ENCODE measurements around the gene NTMT1.

NTMT1 gene

DNA sequence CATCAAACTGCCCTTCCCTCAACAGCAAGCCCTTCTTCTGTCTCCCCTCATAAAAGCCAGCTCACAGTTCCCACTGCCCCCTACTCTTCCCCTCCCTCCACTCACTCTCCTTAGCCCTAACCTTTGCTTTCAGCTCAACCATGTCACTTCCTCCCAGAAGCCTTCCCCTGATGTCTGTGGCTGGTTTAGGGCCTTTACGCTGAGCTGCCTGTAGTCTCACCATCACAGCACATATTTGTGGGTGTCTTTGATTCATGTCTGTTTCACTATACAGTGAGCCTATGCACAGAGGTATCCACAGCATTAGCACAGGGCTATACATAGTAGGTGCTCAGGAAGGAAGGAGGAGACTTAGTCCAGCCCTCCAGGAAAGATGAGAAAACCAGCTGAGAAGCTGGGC, 39.7 kb upstream of the NTMT1 start:
- DNase-seq (ENCODE audit: low read depth in 1 of 2, low spot score in 1 of 2), result no peak
- H3K4me3 ChIP-seq (replicated peaks; ENCODE audit: insufficient read depth, low read length), result no peak overlapping the region
- TF ChIP-seq SPI1 (IDR thresholded peaks at IDR 0.05; ENCODE audit: borderline replicate concordance, low read depth) (no peak), GABPA (IDR thresholded peaks at IDR 0.05; ENCODE audit: low read depth) (no peak)
- TF ChIP-seq, protein P1, sequence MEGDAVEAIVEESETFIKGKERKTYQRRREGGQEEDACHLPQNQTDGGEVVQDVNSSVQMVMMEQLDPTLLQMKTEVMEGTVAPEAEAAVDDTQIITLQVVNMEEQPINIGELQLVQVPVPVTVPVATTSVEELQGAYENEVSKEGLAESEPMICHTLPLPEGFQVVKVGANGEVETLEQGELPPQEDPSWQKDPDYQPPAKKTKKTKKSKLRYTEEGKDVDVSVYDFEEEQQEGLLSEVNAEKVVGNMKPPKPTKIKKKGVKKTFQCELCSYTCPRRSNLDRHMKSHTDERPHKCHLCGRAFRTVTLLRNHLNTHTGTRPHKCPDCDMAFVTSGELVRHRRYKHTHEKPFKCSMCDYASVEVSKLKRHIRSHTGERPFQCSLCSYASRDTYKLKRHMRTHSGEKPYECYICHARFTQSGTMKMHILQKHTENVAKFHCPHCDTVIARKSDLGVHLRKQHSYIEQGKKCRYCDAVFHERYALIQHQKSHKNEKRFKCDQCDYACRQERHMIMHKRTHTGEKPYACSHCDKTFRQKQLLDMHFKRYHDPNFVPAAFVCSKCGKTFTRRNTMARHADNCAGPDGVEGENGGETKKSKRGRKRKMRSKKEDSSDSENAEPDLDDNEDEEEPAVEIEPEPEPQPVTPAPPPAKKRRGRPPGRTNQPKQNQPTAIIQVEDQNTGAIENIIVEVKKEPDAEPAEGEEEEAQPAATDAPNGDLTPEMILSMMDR (IDR thresholded peaks at IDR 0.05; ENCODE audit: insufficient read depth, low read length), result no peak
- no peak overlapping the region for H3K27ac ChIP-seq (replicated peaks)
- no peaks in the 10 kb centered on the region for H3K27me3 ChIP-seq (ENCODE audit: insufficient read depth, poor library complexity, severe bottlenecking)

DNA sequence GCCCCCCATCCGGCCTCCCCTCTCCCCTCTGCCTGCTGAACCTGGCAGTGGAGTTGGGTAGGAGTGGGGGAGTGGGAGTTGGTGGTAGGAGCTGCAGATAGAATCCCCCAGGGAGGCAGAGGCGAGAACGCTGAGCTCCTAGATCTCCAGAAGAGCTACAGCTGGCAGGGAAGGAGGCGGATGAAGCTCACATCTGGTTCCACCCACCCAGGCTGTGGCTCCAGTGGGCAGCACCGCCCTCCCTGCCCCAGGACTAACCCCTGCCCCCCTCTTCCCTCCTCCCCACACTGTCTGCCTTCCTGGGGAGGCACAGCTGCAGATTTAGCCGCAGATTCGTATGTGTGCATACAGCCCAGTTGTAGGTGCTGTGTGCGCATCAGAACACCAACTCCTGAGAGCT, 39.3 kb upstream of the NTMT1 start:
- TF ChIP-seq, protein P1 (IDR thresholded peaks at IDR 0.05; ENCODE audit: insufficient read depth, low read length), result no peak
- TF ChIP-seq, protein P2, sequence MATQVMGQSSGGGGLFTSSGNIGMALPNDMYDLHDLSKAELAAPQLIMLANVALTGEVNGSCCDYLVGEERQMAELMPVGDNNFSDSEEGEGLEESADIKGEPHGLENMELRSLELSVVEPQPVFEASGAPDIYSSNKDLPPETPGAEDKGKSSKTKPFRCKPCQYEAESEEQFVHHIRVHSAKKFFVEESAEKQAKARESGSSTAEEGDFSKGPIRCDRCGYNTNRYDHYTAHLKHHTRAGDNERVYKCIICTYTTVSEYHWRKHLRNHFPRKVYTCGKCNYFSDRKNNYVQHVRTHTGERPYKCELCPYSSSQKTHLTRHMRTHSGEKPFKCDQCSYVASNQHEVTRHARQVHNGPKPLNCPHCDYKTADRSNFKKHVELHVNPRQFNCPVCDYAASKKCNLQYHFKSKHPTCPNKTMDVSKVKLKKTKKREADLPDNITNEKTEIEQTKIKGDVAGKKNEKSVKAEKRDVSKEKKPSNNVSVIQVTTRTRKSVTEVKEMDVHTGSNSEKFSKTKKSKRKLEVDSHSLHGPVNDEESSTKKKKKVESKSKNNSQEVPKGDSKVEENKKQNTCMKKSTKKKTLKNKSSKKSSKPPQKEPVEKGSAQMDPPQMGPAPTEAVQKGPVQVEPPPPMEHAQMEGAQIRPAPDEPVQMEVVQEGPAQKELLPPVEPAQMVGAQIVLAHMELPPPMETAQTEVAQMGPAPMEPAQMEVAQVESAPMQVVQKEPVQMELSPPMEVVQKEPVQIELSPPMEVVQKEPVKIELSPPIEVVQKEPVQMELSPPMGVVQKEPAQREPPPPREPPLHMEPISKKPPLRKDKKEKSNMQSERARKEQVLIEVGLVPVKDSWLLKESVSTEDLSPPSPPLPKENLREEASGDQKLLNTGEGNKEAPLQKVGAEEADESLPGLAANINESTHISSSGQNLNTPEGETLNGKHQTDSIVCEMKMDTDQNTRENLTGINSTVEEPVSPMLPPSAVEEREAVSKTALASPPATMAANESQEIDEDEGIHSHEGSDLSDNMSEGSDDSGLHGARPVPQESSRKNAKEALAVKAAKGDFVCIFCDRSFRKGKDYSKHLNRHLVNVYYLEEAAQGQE (IDR thresholded peaks at IDR 0.05; ENCODE audit: insufficient replicate concordance, low read depth), result no peak
- TF ChIP-seq SPI1 (IDR thresholded peaks at IDR 0.05; ENCODE audit: borderline replicate concordance, low read depth) (no peak), GABPA (IDR thresholded peaks at IDR 0.05; ENCODE audit: low read depth) (no peak), POLR2AphosphoS5 (IDR thresholded peaks at IDR 0.05; ENCODE audit: low read depth) (no peak)
- H3K4me3 ChIP-seq (replicated peaks; ENCODE audit: insufficient read depth, low read length), result no peak overlapping the region
- DNase-seq (ENCODE audit: low read depth in 1 of 2, low spot score in 1 of 2), result no peak

DNA sequence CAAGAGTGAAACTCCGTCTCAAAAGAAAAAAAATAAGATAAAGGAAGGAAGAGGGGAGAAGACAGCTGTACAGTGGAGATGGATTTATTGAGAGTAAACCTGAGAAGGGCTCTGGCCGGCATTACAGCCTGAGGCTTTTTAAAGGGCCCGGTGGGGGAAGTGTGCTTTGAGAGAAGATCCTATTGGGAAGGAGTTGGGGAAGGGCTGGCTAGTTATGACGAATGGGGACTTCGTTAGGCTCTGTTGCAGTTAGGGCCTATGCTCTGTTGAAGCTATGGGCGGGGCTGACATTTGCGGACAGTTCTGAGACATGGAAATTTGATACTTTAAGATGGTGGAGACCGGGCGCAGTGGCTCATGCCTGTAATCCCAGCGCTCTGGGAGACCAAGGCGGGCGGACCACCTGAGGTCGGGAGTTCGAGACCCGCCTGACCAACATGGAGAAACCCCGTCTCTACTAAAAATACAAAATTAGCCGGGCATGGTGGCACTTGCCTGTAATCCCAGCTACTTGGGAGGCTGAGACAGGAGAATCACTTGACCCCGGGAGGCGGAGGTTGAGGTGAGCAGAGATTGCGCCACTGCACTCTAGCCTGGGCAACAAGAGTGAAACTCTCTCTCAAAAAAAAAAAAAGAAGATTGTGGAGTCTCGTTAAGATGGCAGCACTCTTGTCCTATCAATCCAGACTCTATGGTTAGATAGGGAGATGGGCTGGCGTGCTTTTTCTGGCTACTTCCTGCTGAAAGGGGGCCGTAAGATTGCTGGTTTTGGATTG, 38.3 kb upstream of the NTMT1 start:
- Histone ChIP-seq H3K4me3 (replicated peaks; ENCODE audit: insufficient read depth, low read length) (no peak overlapping the region), H3K27ac (replicated peaks) (no peak overlapping the region), H3K27me3 (ENCODE audit: insufficient read depth, poor library complexity, severe bottlenecking) (no peaks in the 10 kb centered on the region)
- no peak for DNase-seq (ENCODE audit: low read depth in 1 of 2, low spot score in 1 of 2)
- TF ChIP-seq GABPA (IDR thresholded peaks at IDR 0.05; ENCODE audit: low read depth) (no peak), POLR2AphosphoS5 (IDR thresholded peaks at IDR 0.05; ENCODE audit: low read depth) (no peak), SPI1 (IDR thresholded peaks at IDR 0.05; ENCODE audit: borderline replicate concordance, low read depth) (no peak)
- TF ChIP-seq, protein P1 (IDR thresholded peaks at IDR 0.05; ENCODE audit: insufficient read depth, low read length), result no peak
- TF ChIP-seq, protein P2 (IDR thresholded peaks at IDR 0.05; ENCODE audit: insufficient replicate concordance, low read depth), result no peak

More for the DNA sequence above, 39.3 kb upstream of the NTMT1 start:
- Histone ChIP-seq H3K27me3 (ENCODE audit: insufficient read depth, poor library complexity, severe bottlenecking) (no peaks in the 10 kb centered on the region), H3K27ac (replicated peaks) (no peak overlapping the region)
